HCT116 (cell line): ENCODE results near the gene PAFAH1B1. TPM values are rescaled to one million over a fixed set of nuclear protein-coding genes. Genes with fewer than 3 reads are reported as not detected.

Experiments used
- ATAC-seq: fragments of 200-7000 bp; cut with Tn5 transposase; 2 replicates; pipeline ENCODE4 v1.9.1; 2020; ENCODE audit warnings: mild to moderate bottlenecking, moderate library complexity
- BruUV-seq: library from RNA; stranded (reverse); fragments of 400-500 nt; replicated peaks from 2 replicates; lab custom pipeline; 2021; lab: Mats Ljungman, UMichigan
- CTCF ChIA-PET: fragments of 300-600 bp; sonication (Branson Sonifier 250); formaldehyde crosslinking; loops from one replicate; lab custom pipeline; 2021; ENCODE audit warnings: antibody characterized with exemption; lab: Charles Lee
- POLR2A ChIA-PET: fragments of 300-600, 350-600 bp; sonication (Branson Sonifier 250); formaldehyde crosslinking; loops from one replicate; lab custom pipeline; 2021; ENCODE audit warnings: antibody characterized with exemption; lab: Charles Lee
- RAD21 ChIA-PET, 2 experiments: fragments of 300-600 bp; sonication (Branson Sonifier 250); formaldehyde crosslinking; loops; one replicate each; lab custom pipeline; 2023; ENCODE audit warnings: low total read pairs in 2 of 2; ENCODE audit not compliant: uncharacterized antibody in 2 of 2, unreplicated experiment in 2 of 2, low non-redundant PET in 1 of 2; lab: Charles Lee
- DNase-seq: peaks from one replicate; pipeline ENCODE4 v3.0.0-alpha.2; 2010; ENCODE audit warnings: low read depth, low spot score
- H2AFZ ChIP-seq: fragments of 200-600 bp; shearing (Covaris generic), sonication (generic); 2 replicates; pipeline ENCODE4 v1.6.1; 2017; ENCODE audit warnings: low read depth, mixed run types, mixed read lengths, antibody characterized with exemption, low read length; ENCODE audit not compliant: poor library complexity, severe bottlenecking
- H3K27ac ChIP-seq: 2 replicates; pipeline ENCODE4 v1.5.1; 2012; ENCODE audit warnings: low read depth, low read length
- H3K27me3 ChIP-seq: fragments of 200-600 bp; sonication (generic); 2 replicates; pipeline ENCODE4 v1.6.1; 2016; ENCODE audit warnings: mixed run types, low read length, mixed read lengths; ENCODE audit not compliant: insufficient read depth
- H3K36me3 ChIP-seq, 2 experiments: fragments of 200-500 bp in 1 of 2; fragments of 200-600 bp in 1 of 2; sonication (Bioruptor generic) in 1 of 2; sonication (generic) in 1 of 2; 2 replicates each; pipeline versions ENCODE4 v1.5.1 to v1.6.1; 2014 to 2016; ENCODE audit warnings: low read length in 2 of 2, inconsistent platforms in 1 of 2, mixed read lengths in 1 of 2, mixed run types in 1 of 2; ENCODE audit not compliant: insufficient read depth in 2 of 2, control insufficient read depth in 1 of 2
- H3K4me1 ChIP-seq, 2 experiments: fragments of 200-600 bp in 1 of 2; sonication (generic) in 1 of 2; 2 replicates each; pipeline versions ENCODE4 v1.5.1 to v1.6.1; 2012 to 2017; ENCODE audit warnings: low read length in 2 of 2, inconsistent platforms in 1 of 2, mild to moderate bottlenecking in 1 of 2, mixed read lengths in 1 of 2, mixed run types in 1 of 2, moderate library complexity in 1 of 2; ENCODE audit not compliant: insufficient read depth in 2 of 2, control insufficient read depth in 1 of 2
- H3K4me2 ChIP-seq: fragments of 200-600 bp; sonication (generic); 2 replicates; pipeline ENCODE4 v1.6.1; 2017; ENCODE audit warnings: mixed run types, low read length, mixed read lengths
- H3K4me3 ChIP-seq, 2 experiments: fragments of 200-600 bp in 1 of 2; sonication (generic) in 1 of 2; replicated peaks in 1 of 2; 2 replicates each; pipeline ENCODE4 v1.5.1; 2011 to 2016; ENCODE audit warnings: low read length in 2 of 2, control low read depth in 1 of 2, low read depth in 1 of 2, mild to moderate bottlenecking in 1 of 2, mixed read lengths in 1 of 2, mixed run types in 1 of 2
- H3K79me2 ChIP-seq: fragments of 200-600 bp; sonication (generic); 2 replicates; pipeline ENCODE4 v1.6.1; 2017; ENCODE audit warnings: mild to moderate bottlenecking, mixed run types, low read length, moderate library complexity, mixed read lengths; ENCODE audit not compliant: insufficient read depth
- H3K9ac ChIP-seq: fragments of 200-600 bp; sonication (generic); 2 replicates; pipeline ENCODE4 v1.6.1; 2016; ENCODE audit warnings: low read length, mixed read lengths
- H3K9me2 ChIP-seq: fragments of 200-600 bp; sonication (generic), shearing (Covaris generic); 2 replicates; pipeline ENCODE4 v1.6.1; 2017; ENCODE audit warnings: mixed run types, mild to moderate bottlenecking, moderate library complexity; ENCODE audit not compliant: insufficient read depth
- H3K9me3 ChIP-seq, 2 experiments: fragments of 200-500 bp in 1 of 2; fragments of 200-600 bp in 1 of 2; sonication (Bioruptor generic) in 1 of 2; sonication (generic) in 1 of 2; 2 replicates each; pipeline ENCODE4 v1.6.1; 2014 to 2017; ENCODE audit warnings: low read length in 2 of 2, mixed read lengths in 2 of 2, inconsistent platforms in 1 of 2, low read depth in 1 of 2, mild to moderate bottlenecking in 1 of 2, mixed run types in 1 of 2, moderate library complexity in 1 of 2; ENCODE audit not compliant: control insufficient read depth in 1 of 2, insufficient read depth in 1 of 2
- H4K20me1 ChIP-seq: fragments of 200-600 bp; sonication (generic), shearing (Covaris generic); 2 replicates; pipeline ENCODE4 v1.6.1; 2017; ENCODE audit warnings: mixed run types, mild to moderate bottlenecking, moderate library complexity; ENCODE audit not compliant: insufficient read depth
- CBX3 ChIP-seq: IDR thresholded peaks from 2 replicates; pipeline ENCODE4 v1.6.1; 2012; ENCODE audit warnings: low read depth
- CEBPB ChIP-seq: IDR thresholded peaks from 2 replicates; pipeline ENCODE4 v1.6.1; 2012; ENCODE audit warnings: low read depth
- EGR1 ChIP-seq: IDR thresholded peaks from 2 replicates; pipeline ENCODE4 v1.6.1; 2012; ENCODE audit warnings: low read depth
- ELF1 ChIP-seq: IDR thresholded peaks from 2 replicates; pipeline ENCODE4 v1.6.1; 2012; ENCODE audit warnings: low read depth, borderline replicate concordance
- EZH2 ChIP-seq: fragments of 200-600 bp; sonication (generic); IDR thresholded peaks from 2 replicates; pipeline ENCODE4 v1.6.1; 2017; ENCODE audit warnings: antibody characterized with exemption, mixed run types
- EZH2phosphoT487 ChIP-seq: fragments of 200-600 bp; IDR thresholded peaks from 2 replicates; pipeline ENCODE4 v1.6.1; 2018; ENCODE audit warnings: antibody characterized with exemption, borderline replicate concordance
- FOSL1 ChIP-seq: IDR thresholded peaks from 2 replicates; pipeline ENCODE4 v1.6.1; 2012; ENCODE audit warnings: low read depth
- POLR2AphosphoS5 ChIP-seq: IDR thresholded peaks from 2 replicates; pipeline ENCODE4 v1.6.1; 2011; ENCODE audit warnings: mild to moderate bottlenecking, low read depth, low read length, moderate library complexity
- RAD21 ChIP-seq: IDR thresholded peaks from 2 replicates; pipeline ENCODE4 v1.6.1; 2012; ENCODE audit warnings: low read depth, mild to moderate bottlenecking
- SIN3A ChIP-seq: IDR thresholded peaks from 2 replicates; pipeline ENCODE4 v1.6.1; 2012; ENCODE audit warnings: low read depth
- SP1 ChIP-seq: IDR thresholded peaks from 2 replicates; pipeline ENCODE4 v1.6.1; 2012; ENCODE audit warnings: low read depth
- SRF ChIP-seq: IDR thresholded peaks from 2 replicates; pipeline ENCODE4 v1.6.1; 2012; ENCODE audit warnings: low read depth
- YY1 ChIP-seq: IDR thresholded peaks from 2 replicates; pipeline ENCODE4 v1.6.1; 2011; ENCODE audit warnings: low read length, low read depth, moderate library complexity, mild to moderate bottlenecking; ENCODE audit not compliant: insufficient replicate concordance; ENCODE audit errors: extremely low read depth
- ZFX ChIP-seq: fragments of 450-650 bp; IDR thresholded peaks from 2 replicates; pipeline ENCODE4 v1.6.1; 2017
- ZNF274 ChIP-seq: fragments of 200-500 bp; sonication (Bioruptor generic); IDR thresholded peaks from 2 replicates; pipeline ENCODE4 v1.6.1; 2014; ENCODE audit warnings: mild to moderate bottlenecking, low read depth, low read length, inconsistent platforms
- intact Hi-C: fragments of 100-400 bp; cut with micrococcal nuclease; formaldehyde crosslinking; loops from 2 replicates; pipeline ENCODE4 v1.10.0; 2022
- total RNA-seq: library from RNA; stranded (reverse); gene quantifications from one replicate; pipeline ENCODE4 v1.2.1, GENCODE V29; 2021; ENCODE audit not compliant: unreplicated experiment
- TF ChIP-seq, protein P1 (sequence below): IDR thresholded peaks from 2 replicates; pipeline ENCODE4 v1.6.1; 2012; ENCODE audit warnings: low read depth
- TF ChIP-seq, protein P2 (sequence below): IDR thresholded peaks from 2 replicates; pipeline ENCODE4 v1.6.1; 2012
- TF ChIP-seq, protein P3 (sequence below): IDR thresholded peaks from 2 replicates; pipeline ENCODE4 v1.6.1; 2012

PAFAH1B1 gene
- total RNA-seq, 1 experiment from 2014 or later = 113 TPM

DNA sequence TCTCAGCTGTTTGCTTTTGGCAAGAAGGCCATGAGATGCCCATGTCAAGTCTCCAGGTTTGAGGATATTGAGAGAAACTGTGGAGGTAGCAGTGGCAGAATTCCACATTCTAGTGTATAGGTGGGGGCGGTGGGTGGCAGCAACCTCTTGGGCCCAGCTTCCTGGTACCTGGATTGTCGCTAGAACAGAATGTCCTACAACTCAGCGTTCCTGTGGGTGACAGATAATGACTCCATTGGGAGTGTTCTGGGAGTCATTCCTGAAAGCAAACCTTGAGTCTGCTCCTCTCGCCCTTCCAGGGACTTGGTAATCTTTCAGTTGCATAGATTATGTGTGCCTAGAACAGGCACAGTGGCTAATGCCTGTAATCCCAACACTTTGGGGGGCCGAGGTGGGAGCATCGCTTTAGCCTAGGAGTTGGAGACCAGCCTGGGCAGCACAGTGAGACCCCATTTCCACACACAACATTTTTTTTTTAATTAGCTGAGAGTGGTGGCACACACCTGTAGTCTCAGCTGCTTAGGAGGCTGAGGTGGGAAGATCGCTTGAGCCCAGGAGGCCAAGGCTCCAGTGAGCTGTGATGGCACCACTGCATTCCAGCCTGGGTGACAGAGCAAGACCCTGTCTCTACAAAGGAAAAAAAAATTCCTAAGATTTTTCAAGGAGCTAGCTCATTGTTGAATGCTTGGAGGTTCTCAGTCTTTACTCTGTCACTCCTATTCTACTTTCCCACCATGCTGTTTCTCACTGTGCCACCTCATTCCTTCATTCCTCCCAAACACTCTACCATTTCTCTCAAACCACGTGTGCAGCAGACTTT is 43.9 kb upstream of the PAFAH1B1 start:
- H3K9me2 ChIP-seq = no peaks in the 10 kb centered on the region
- H3K4me2 ChIP-seq = no peak overlapping the region
- ATAC-seq = no peak
- POLR2A ChIA-PET = interaction anchor here (0.7 kb wide), 1 partner anchor 191 kb away, joined by 3 read pairs; no protein-coding TSS in a partner anchor
- TF ChIP-seq EZH2phosphoT487 = no peak
- no peak for TF ChIP-seq ZNF274
- H4K20me1 ChIP-seq = no peaks in the 10 kb centered on the region
- H3K9ac ChIP-seq = no peak overlapping the region
- H3K36me3 ChIP-seq = no peaks in the 10 kb centered on the region
- H3K9me3 ChIP-seq = no peaks in the 10 kb centered on the region
- H2AFZ ChIP-seq = no peak overlapping the region
- H3K79me2 ChIP-seq = no peaks in the 10 kb centered on the region
- CTCF ChIA-PET = no interaction called here
- intact Hi-C loops = no loop called here
- no TSS peak for BruUV-seq
- no peaks in the 10 kb centered on the region for H3K27me3 ChIP-seq
- no peak overlapping the region for H3K4me3 ChIP-seq
- RAD21 ChIA-PET = no interaction called here
- no peak overlapping the region for H3K27ac ChIP-seq
- no peak for DNase-seq
- no peaks in the 10 kb centered on the region for H3K4me1 ChIP-seq

DNA sequence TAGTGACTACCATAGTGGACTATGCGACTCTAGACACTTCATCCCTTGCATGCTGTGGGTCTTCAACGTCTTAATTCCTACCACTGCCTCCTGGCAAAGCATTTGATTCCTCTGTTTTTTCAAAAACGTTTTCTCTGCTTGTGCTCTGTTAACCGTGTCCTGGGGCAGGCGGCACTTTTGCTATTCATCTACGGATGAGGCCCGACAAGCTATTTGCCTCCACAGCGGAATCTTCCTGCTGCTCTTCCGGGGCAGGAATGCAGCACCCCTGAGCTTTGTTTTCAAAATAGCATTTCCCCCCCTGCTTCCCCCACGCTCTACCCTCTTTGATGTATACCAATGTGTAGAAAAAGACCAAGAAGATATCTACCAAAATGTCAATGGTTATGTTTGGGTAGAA is 42.0 kb upstream of the PAFAH1B1 start:
- Histone ChIP-seq H3K9me2 (no peaks in the 10 kb centered on the region), H3K36me3 (no peaks in the 10 kb centered on the region), H3K79me2 (no peaks in the 10 kb centered on the region), H2AFZ (no peak overlapping the region), H3K27me3 (no peaks in the 10 kb centered on the region), H3K27ac (no peak overlapping the region), H3K9me3 (no peaks in the 10 kb centered on the region), H3K4me3 (no peak overlapping the region), H4K20me1 (no peaks in the 10 kb centered on the region), H3K4me1 (no peaks in the 10 kb centered on the region), H3K9ac (no peak overlapping the region), H3K4me2 (no peak overlapping the region)
- POLR2A ChIA-PET = no interaction called here
- DNase-seq (no peak), ATAC-seq (no peak)
- CTCF ChIA-PET = no interaction called here
- intact Hi-C loops = no loop called here
- RAD21 ChIA-PET = no interaction called here
- no TSS peak for BruUV-seq
- TF ChIP-seq, protein P1, sequence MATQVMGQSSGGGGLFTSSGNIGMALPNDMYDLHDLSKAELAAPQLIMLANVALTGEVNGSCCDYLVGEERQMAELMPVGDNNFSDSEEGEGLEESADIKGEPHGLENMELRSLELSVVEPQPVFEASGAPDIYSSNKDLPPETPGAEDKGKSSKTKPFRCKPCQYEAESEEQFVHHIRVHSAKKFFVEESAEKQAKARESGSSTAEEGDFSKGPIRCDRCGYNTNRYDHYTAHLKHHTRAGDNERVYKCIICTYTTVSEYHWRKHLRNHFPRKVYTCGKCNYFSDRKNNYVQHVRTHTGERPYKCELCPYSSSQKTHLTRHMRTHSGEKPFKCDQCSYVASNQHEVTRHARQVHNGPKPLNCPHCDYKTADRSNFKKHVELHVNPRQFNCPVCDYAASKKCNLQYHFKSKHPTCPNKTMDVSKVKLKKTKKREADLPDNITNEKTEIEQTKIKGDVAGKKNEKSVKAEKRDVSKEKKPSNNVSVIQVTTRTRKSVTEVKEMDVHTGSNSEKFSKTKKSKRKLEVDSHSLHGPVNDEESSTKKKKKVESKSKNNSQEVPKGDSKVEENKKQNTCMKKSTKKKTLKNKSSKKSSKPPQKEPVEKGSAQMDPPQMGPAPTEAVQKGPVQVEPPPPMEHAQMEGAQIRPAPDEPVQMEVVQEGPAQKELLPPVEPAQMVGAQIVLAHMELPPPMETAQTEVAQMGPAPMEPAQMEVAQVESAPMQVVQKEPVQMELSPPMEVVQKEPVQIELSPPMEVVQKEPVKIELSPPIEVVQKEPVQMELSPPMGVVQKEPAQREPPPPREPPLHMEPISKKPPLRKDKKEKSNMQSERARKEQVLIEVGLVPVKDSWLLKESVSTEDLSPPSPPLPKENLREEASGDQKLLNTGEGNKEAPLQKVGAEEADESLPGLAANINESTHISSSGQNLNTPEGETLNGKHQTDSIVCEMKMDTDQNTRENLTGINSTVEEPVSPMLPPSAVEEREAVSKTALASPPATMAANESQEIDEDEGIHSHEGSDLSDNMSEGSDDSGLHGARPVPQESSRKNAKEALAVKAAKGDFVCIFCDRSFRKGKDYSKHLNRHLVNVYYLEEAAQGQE = no peak
- TF ChIP-seq EZH2 (no peak), CEBPB (no peak), CBX3 (no peak), ZFX (no peak), FOSL1 (no peak), SRF (no peak), SIN3A (no peak), RAD21 (no peak), ELF1 (no peak), SP1 (no peak), POLR2AphosphoS5 (no peak), YY1 (no peak), EGR1 (no peak)
- TF ChIP-seq, protein P2, sequence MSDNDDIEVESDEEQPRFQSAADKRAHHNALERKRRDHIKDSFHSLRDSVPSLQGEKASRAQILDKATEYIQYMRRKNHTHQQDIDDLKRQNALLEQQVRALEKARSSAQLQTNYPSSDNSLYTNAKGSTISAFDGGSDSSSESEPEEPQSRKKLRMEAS = no peak
- TF ChIP-seq, protein P3, sequence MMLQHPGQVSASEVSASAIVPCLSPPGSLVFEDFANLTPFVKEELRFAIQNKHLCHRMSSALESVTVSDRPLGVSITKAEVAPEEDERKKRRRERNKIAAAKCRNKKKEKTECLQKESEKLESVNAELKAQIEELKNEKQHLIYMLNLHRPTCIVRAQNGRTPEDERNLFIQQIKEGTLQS = no peak
